HepG2 (cell line): ENCODE results near the gene ITK. TPM values are rescaled to one million over a fixed set of nuclear protein-coding genes. Genes with fewer than 3 reads are reported as not detected.

Experiments
- ATAC-seq: fragments of 200-7000 bp; cut with Tn5 transposase; 3 replicates; pipeline ENCODE4 v1.9.1; 2020; ENCODE audit warnings: mild to moderate bottlenecking, moderate library complexity
- BruUV-seq: library from RNA; stranded (reverse); fragments of 400-500 nt; replicated peaks from 2 replicates; lab custom pipeline; 2021; lab: Mats Ljungman, UMichigan
- CTCF ChIA-PET: fragments of 300-600 bp; formaldehyde crosslinking; extraction: SDS; loops from one replicate; lab custom pipeline; 2021; ENCODE audit warnings: low total read pairs, inconsistent platforms, low intra/inter-chr PET ratio; lab: Yijun Ruan, JAX
- POLR2A ChIA-PET: fragments of 350-600 bp; sonication (Branson Sonifier 250); formaldehyde crosslinking; loops from one replicate; lab custom pipeline; 2020; ENCODE audit warnings: antibody characterized with exemption, inconsistent platforms; lab: Yijun Ruan, JAX
- DNase-seq: peaks from one replicate; pipeline ENCODE4 v3.0.0-alpha.2; 2015; ENCODE audit warnings: low spot score
- FAIRE-seq: peaks from 3 replicates; lab custom pipeline; 2011; peaks lifted over from hg19 to GRCh38; lab: Jason Lieb, UNC
- H2AFZ ChIP-seq: one replicate; pipeline ENCODE4 v1.6.1; 2011; ENCODE audit warnings: low read length, inconsistent platforms
- H3K27ac ChIP-seq: fragments of 300-600 bp; 3 replicates; pipeline ENCODE4 v1.8.0; 2011; ENCODE audit warnings: mixed run types, mild to moderate bottlenecking, mixed read lengths, low read length, inconsistent platforms; ENCODE audit not compliant: insufficient read depth; ENCODE audit errors: extremely low read length
- H3K27me3 ChIP-seq, 2 experiments: fragments of 200-600 bp in 1 of 2; 2 replicates in 1 of 2; 3 replicates in 1 of 2; pipeline versions ENCODE4 v1.6.0 to v1.8.0; 2011; ENCODE audit warnings: low read length in 2 of 2, mild to moderate bottlenecking in 2 of 2, moderate library complexity in 2 of 2, inconsistent platforms in 1 of 2; ENCODE audit not compliant: insufficient read depth in 2 of 2, control insufficient read depth in 1 of 2
- H3K36me3 ChIP-seq, 2 experiments: fragments of 200-600 bp in 1 of 2; replicated peaks in 1 of 2; 2 replicates in 1 of 2; 3 replicates in 1 of 2; pipeline versions ENCODE4 v1.5.1 to v1.8.0; 2011; ENCODE audit warnings: low read length in 2 of 2, inconsistent platforms in 1 of 2; ENCODE audit not compliant: insufficient read depth in 2 of 2, control insufficient read depth in 1 of 2
- H3K4me1 ChIP-seq: 2 replicates; pipeline ENCODE4 v1.5.1; 2012; ENCODE audit warnings: low read length, inconsistent platforms; ENCODE audit not compliant: insufficient read depth
- H3K4me2 ChIP-seq: 2 replicates; pipeline ENCODE4 v1.6.0; 2011; ENCODE audit warnings: low read depth, low read length, inconsistent platforms
- H3K4me3 ChIP-seq, 3 experiments: fragments of 200-600 bp in 1 of 3; sonication (generic), shearing (Covaris generic) in 1 of 3; replicated peaks in 1 of 3; 2 replicates each; pipeline ENCODE4 v1.5.1; 2011 to 2016; ENCODE audit warnings: low read length in 3 of 3, inconsistent platforms in 2 of 3, low read depth in 2 of 3, mild to moderate bottlenecking in 2 of 3, control low read depth in 1 of 3, mixed read lengths in 1 of 3; ENCODE audit not compliant: insufficient read depth in 1 of 3
- H3K79me2 ChIP-seq: one replicate; pipeline ENCODE4 v1.6.1; 2011; ENCODE audit warnings: low read length, inconsistent platforms; ENCODE audit not compliant: insufficient read depth
- H3K9ac ChIP-seq: 2 replicates; pipeline ENCODE4 v1.6.0; 2011; ENCODE audit warnings: mild to moderate bottlenecking, low read depth, low read length, inconsistent platforms; ENCODE audit not compliant: insufficient read depth
- H3K9me3 ChIP-seq: 2 replicates; pipeline ENCODE4 v1.5.1; 2012; ENCODE audit warnings: mild to moderate bottlenecking, low read length
- H4K20me1 ChIP-seq: 2 replicates; pipeline ENCODE4 v1.6.0; 2011; ENCODE audit warnings: inconsistent platforms, mild to moderate bottlenecking, low read length, moderate library complexity; ENCODE audit not compliant: insufficient read depth
- CEBPB ChIP-seq: IDR thresholded peaks from 2 replicates; pipeline ENCODE4 v1.6.1; 2011; ENCODE audit warnings: low read depth, low read length, improper control_type of control experiment, borderline replicate concordance
- CEBPG ChIP-seq: IDR thresholded peaks from 2 replicates; pipeline ENCODE4 v1.6.1; 2016
- HOXA9 ChIP-seq: sonication (generic); formaldehyde crosslinking; IDR thresholded peaks from 2 replicates; pipeline ENCODE4 v1.8.1; 2022; ENCODE audit warnings: missing genetic modification reagents, mild to moderate bottlenecking, moderate library complexity, borderline replicate concordance
- MAFF ChIP-seq: IDR thresholded peaks from 2 replicates; pipeline ENCODE4 v1.6.1; 2011; ENCODE audit warnings: low read depth, low read length, improper control_type of control experiment
- MAFK ChIP-seq, 2 experiments: IDR thresholded peaks in 1 of 2; conservative IDR thresholded peaks in 1 of 2; 2 replicates each; pipeline ENCODE4 v1.6.1; 2011; ENCODE audit warnings: improper control_type of control experiment in 2 of 2, low read length in 2 of 2
- MAX ChIP-seq: IDR thresholded peaks from 2 replicates; pipeline ENCODE4 v1.6.1; 2012; ENCODE audit warnings: inconsistent platforms
- RNF2 ChIP-seq: fragments of 450-650 bp; conservative IDR thresholded peaks from 2 replicates; pipeline ENCODE4 v1.6.1; 2016; ENCODE audit warnings: low read depth
- SCMH1 ChIP-seq: sonication (generic); formaldehyde crosslinking; IDR thresholded peaks from 2 replicates; pipeline ENCODE4 v1.9.0; 2021; ENCODE audit warnings: missing genetic modification reagents, mild to moderate bottlenecking, borderline replicate concordance
- ZNF367 ChIP-seq: sonication (generic); formaldehyde crosslinking; IDR thresholded peaks from 2 replicates; pipeline ENCODE4 v1.4.0; 2020; ENCODE audit warnings: missing genetic modification reagents, borderline replicate concordance
- WGBS: methylation state at CpG from one replicate; pipeline ENCODE4 v1.1.6; 2017; ENCODE audit warnings: low lambda C conversion rate; 5-methylcytosine and 5-hydroxymethylcytosine counted together
- in situ Hi-C: cut with HindIII; loops from 2 replicates; pipeline ENCODE4 v1.10.0; 2017; ENCODE audit warnings: low pct_unique_long_range_greater_than_20kb; ENCODE audit not compliant: extremely low pct_ligation_motif_present
- intact Hi-C: fragments of 100-400 bp; cut with micrococcal nuclease; formaldehyde crosslinking; loops from one replicate; pipeline ENCODE4 v1.10.0; 2022; ENCODE audit not compliant: unreplicated experiment
- polyA plus RNA-seq, 8 experiments: library from polyadenylated mRNA; depleted of rRNA in 3 of 8; stranded (reverse) in 7 of 8; unstranded in 1 of 8; fragments of >200 nt; fragmentation: Illumina TruSeq in 4 of 8; extraction: Trizol in 4 of 8; gene quantifications; 2 replicates each; pipeline versions ENCODE4 v1.2.1 to v1.2.3, GENCODE V29; 2011 to 2016; ENCODE audit warnings: low read depth in 4 of 8, missing spikeins in 1 of 8, mixed read lengths in 1 of 8; ENCODE audit not compliant: insufficient read depth in 1 of 8
- total RNA-seq, 5 experiments: library from RNA; depleted of rRNA; stranded (reverse); fragments of >200 nt; fragmentation: Illumina TruSeq; extraction: Trizol; gene quantifications; 2 replicates each; pipeline ENCODE4 v1.2.3, GENCODE V29; 2016; ENCODE audit warnings: low read depth in 1 of 5

ITK gene
- total and polyA plus RNA-seq, 2 of the 13 experiments (the other 11 are each of a cell fraction or from before 2014, with no cell fraction given), result 0.01 TPM; not detected in 1

GRCh38 chr5:157278319-157279037 is 97.8 kb downstream of the ITK start:
- peaks cover 26% of the 10 kb centered on the region for H3K79me2 ChIP-seq
- in situ Hi-C loops, result no loop called here
- ATAC-seq (no peak), DNase-seq (no peak), FAIRE-seq (no peak)
- CTCF ChIA-PET, result no interaction called here
- no peak for TF ChIP-seq SCMH1
- peak; percentile 83 to 89 for TF ChIP-seq MAFK (conservative IDR thresholded peaks at IDR 0.05 in 1 of 2, IDR thresholded peaks at IDR 0.05 in 1 of 2; ENCODE audit: low read length in 2 of 2)
- peak; percentile 84 for TF ChIP-seq MAFF
- no peaks in the 10 kb centered on the region for H3K27me3 ChIP-seq
- H3K4me3 ChIP-seq, result no peak overlapping the region
- no TSS peak for BruUV-seq
- H3K4me1 ChIP-seq, result peaks cover 7% of the 10 kb centered on the region; the same call in 1 of the 2 replicates
- H4K20me1 ChIP-seq, result no peaks in the 10 kb centered on the region
- H2AFZ ChIP-seq, result no peak overlapping the region
- no peaks in the 10 kb centered on the region for H3K36me3 ChIP-seq
- WGBS, result 85% methylated on average over 2 of the region's 2 CpGs
- no peak overlapping the region for H3K27ac ChIP-seq
- POLR2A ChIA-PET, result no interaction called here
- H3K4me2 ChIP-seq, result no peak overlapping the region
- H3K9me3 ChIP-seq, result no peaks in the 10 kb centered on the region
- intact Hi-C loops, result no loop called here
- H3K9ac ChIP-seq, result no peak overlapping the region

GRCh38 chr5:157279605-157280239 is 99.1 kb downstream of the ITK start:
- BruUV-seq, result no TSS peak
- Histone ChIP-seq H3K9ac (no peak overlapping the region), H2AFZ (no peak overlapping the region), H3K27me3 (no peaks in the 10 kb centered on the region), H3K27ac (no peak overlapping the region)
- no peak for FAIRE-seq
- 98% methylated on average over 7 of the region's 7 CpGs for WGBS
- no peak for ATAC-seq
- TF ChIP-seq RNF2, result no peak
- no peak for TF ChIP-seq MAX
- peak; percentile 43 for TF ChIP-seq CEBPG (CRISPR knock-in tag)
- TF ChIP-seq ZNF367, result no peak
- TF ChIP-seq HOXA9 (CRISPR knock-in tag), result no peak
- peak; percentile 89 for TF ChIP-seq CEBPB
- TF ChIP-seq, all 625 proteins: peak for 2
- Histone ChIP-seq H3K4me3 (no peak overlapping the region), H3K9me3 (no peaks in the 10 kb centered on the region), H4K20me1 (no peaks in the 10 kb centered on the region), H3K36me3 (no peaks in the 10 kb centered on the region), H3K4me1 (peaks cover 7% of the 10 kb centered on the region; the same call in 1 of the 2 replicates), H3K79me2 (peaks cover 20% of the 10 kb centered on the region), H3K4me2 (no peak overlapping the region)
- CTCF ChIA-PET, result no interaction called here
- no peak for DNase-seq
- POLR2A ChIA-PET, result no interaction called here
- in situ Hi-C loops (no loop called here), intact Hi-C loops (no loop called here)
